8988T (cell line): ENCODE data around the gene LRMDA.

ENCODE experiments used
- DNase-seq: peaks from one replicate; pipeline ENCODE4 v3.0.0; 2011

LRMDA gene

DNA sequence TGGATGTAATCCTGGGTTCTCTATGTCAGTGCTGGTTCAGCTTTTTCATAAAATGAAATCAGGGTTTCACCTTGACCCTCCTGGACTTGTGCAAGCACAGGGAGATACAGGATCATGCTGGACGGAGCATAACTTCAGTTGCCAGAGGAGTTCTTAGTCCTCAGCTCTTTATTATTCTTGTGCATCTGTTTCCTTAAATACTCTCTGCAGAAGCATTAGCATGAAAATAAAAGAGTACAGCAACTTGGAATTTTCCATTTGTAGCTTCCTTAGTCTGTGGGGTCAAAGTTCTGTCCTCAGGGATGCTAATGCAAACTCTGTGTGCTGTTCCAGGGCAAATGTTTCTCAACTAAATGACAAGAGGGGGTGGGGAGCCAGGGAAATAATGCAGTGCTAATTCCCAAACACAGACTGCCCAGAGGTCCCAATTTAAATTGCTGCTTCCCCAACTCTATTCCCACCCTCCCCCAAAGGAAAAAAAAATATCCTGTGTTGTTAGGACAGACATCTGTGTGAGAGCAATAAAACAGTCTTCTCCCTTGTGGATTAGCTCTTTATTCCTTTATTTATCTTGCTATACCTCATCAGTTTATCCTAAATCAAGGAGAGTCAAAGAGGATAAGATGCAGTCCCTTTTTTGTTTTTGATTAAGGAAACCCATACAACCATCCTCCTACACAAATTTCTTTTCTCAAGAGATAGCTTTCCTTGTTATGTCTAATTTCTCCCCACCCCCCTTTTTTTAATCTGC is 905.0 kb downstream of the LRMDA start:
- no peak for DNase-seq

DNA sequence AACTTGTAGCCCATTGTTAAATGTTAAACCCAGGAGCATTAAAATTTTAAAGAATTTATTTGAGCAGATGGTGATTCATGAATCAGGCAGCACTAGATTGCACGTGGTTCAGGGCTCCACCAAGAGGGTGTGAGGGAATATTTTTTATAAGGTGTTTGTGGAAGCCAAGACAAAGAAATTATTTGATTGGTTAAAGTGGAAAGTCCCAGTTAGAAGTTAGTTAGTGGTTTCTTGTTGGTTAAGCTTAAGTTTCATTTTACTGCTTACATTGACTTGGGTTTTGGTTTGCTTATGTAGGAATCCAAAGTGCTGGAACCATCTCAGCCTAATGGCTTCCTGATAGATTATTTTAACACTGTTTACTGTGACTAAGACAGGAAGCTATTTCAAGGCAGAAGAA is 906.2 kb downstream of the LRMDA start:
- DNase-seq, result no peak

GRCh38 chr10:76338187-76338586 is 906.8 kb downstream of the LRMDA start:
- no peak for DNase-seq

DNA sequence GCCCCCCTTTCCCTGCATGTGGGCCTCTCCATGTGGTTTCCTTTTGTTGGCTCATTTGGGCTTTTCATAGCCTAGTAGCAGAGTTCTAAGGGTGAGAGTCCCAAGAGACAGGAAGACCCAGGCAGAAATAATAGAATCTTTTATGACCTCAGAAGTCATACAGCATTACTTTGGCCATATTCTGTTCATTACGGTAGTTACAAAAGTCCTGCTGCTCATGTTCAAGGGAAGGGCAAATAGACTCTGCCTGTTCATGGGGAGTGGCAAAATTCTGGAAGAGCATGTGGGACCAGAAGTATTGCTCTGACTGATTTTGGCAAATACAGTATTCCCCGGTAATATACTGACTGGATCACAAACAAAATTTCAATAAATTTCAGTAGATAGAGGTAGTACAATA is 910.3 kb downstream of the LRMDA start:
- no peak for DNase-seq

GRCh38 chr10:76342996-76343395 is 911.6 kb downstream of the LRMDA start:
- DNase-seq, result no peak

DNA sequence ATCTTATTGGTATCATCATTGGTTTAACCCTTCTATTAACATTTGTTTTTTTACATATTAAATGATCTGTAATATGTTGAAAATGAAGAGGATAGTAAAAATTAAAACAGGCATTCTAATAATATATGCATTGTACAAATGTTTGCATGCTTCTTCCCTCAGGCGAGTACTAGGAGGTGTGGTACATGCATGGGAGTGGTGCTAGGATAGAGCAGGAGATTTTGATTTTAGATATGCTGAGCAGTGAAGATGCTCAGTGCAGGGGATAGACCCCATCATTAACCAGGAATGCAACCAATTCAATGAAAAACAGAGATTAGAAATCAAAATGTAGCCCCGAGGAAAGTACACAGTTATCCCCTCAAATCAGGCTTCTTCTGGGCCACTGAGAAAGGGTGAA is 916.4 kb downstream of the LRMDA start:
- DNase-seq, result no peak

DNA sequence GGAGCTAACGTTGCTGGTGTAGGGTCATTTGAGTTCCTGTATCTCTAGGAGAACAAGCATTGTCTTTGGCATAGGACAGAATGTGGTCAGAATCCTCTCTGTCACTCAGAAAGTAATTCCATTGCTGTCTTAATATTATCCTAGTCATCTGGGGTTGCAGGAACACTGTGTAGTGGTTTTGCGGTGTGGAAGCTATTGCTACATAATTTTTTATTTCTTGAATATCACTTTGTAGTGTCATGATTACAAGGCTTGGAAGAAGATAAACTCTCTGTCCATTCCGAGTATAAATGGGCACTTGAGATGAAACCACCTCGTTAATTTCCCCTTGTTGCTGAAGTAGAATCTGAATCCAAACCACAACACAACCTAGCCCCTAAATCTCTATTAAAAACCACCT is 919.2 kb downstream of the LRMDA start:
- no peak for DNase-seq

- DNase-seq, result no peak
These were observed 920.9 kb downstream of the LRMDA start for GRCh38 chr10:76352300-76352699.

DNA sequence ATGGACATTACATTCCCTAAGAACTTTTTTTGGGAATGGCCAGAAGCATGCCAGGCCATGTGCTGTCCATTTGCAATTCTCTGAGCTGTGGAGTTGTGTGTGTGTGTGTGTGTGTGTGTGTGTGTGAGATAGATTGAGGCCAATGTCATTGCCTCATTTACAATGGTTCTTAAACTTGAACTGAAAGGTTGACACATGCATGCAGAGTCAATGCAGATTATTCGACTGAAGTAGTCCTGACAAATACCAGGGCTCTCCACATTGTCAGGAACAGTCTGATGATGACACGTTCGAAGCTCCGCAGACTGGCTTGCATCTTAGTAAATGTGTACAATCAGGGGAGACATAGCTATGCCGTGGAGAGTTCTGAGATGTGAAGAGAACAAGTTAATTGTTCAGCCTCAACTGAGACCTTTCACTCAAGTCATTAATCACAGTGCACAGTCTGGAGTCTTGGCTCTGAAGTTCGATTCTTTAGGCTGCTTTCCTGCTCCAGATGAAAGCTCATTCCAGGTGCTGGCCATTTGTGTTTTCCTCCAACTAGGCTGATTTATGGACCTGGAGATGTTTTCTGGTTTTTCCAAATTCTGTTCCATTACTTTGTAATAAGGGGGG is 921.9 kb downstream of the LRMDA start:
- no peak for DNase-seq

DNA sequence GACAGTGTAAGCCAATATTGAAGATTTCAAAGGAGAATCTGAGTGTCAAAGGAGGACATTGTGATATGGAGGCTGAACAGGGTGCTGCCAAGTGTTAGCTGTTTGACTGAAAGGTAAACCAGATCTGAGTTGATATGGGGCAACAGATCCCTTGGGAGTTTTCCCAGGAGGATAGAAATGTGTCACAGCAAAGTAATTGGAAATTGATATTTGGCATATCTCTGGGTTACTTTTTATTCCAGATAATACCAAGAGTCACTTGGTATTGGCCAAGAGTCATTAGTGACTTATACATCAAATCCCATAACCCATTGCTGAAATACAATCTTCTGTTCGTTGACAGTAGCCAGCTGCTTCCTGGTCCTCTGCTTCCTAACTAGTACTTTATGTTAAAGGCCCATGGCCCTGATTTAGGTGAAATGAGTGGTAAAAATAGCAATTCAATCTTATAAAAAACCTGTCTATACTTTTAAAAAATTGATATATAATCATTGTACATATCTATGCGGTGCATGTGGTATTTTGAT is 922.9 kb downstream of the LRMDA start:
- no peak for DNase-seq

DNA sequence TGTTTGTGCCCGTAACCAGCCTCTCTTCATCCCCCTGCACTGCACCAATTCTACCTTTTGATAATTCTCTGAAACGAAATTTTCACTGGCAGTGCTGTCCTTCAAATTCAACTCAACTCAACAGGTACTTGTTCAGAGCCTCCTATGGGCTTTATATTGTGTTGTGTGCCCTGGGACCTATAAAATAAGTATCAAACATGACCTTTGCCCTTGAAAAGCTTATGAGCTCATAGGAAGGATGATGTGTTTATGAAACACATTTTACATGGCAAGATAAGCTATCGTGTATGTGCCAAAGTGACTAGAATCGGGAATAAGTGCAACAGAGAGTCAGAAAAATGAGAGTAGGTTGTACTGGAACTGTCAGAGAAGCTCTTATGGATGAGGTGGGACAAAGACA is 923.5 kb downstream of the LRMDA start:
- no peak for DNase-seq

DNA sequence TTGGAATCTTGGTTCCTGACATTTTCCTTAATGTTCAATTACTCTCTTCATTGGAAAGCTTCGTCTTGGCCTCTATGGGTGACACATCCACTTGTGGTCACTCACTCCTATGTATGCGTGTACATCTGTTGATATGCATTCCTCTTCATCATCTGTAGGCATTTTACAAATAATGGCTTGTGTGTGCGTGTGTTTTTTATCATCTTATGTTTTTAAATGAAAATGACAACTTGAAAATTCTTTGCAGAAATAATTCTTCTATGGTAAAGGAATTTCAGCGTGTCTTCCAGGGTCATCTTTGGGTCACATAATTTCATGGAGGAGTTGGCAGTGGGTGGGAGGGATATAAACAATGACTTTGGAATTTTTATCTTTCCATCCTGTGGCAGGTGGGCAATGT is 925.1 kb downstream of the LRMDA start:
- DNase-seq, result no peak

GRCh38 chr10:76357726-76358415 is 926.4 kb downstream of the LRMDA start:
- DNase-seq, result no peak

DNA sequence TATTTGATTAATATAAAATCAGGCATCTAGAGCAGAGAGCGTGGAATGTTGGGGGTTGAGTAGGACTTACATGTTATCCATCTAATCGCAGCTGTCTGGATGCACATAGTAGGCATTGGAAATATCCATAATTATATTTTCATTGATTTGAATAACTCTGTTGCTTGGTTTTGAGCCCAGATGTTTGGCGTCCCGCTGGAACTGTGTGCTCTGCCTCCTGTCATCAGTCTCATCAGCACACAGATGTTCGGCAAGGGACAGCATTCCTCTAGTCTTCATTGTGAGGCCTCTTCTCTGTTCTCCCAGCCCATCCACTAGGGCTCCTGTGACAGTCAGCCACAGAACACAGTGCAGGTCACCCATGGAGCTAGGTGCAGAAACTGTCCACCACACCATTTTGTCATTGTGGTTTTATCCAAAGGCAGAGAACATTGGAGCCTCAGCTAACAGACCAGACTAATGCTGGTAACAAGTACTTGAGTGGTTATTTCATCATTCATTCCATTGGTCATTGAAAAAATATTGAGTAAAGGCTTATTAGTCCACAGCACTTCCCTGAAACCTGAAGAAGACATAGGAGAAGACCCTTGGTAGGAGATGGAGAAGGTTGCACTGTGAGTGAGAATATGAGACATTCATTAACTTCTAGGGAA is 927.4 kb downstream of the LRMDA start:
- no peak for DNase-seq

- no peak for DNase-seq
These were observed 944.3 kb downstream of the LRMDA start for GRCh38 chr10:76375761-76376160.

- DNase-seq, result no peak
These were observed 951.0 kb downstream of the LRMDA start for GRCh38 chr10:76382381-76382851.

GRCh38 chr10:76388321-76389023 is 957.0 kb downstream of the LRMDA start:
- no peak for DNase-seq

- DNase-seq, result no peak
These were observed 962.7 kb downstream of the LRMDA start for GRCh38 chr10:76393875-76394706.

- no peak for DNase-seq
These were observed 963.3 kb downstream of the LRMDA start for GRCh38 chr10:76394707-76395042.

DNA sequence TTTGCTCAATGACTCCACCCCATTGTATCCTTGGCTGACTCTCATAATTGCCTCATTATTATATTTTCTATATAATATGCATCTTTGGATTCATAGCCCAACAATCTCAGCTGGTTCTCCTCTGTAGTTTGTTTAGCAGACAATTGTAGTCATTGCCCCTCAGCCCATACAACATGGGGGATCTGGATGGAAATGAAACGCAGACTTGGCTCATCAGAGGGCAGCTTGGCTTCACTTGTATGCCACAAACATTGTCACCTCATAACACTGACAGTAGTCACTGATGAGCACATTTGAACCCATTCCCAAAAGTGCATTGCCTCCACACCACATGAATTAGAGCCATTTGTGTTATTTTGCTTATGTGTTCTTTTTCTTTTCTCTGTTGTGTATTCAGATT is 963.8 kb downstream of the LRMDA start:
- no peak for DNase-seq

GRCh38 chr10:76396134-76396533 is 964.7 kb downstream of the LRMDA start:
- no peak for DNase-seq
